HG03175 (cell line): ENCODE results near the gene GLOD4.
"Not testable (repeated sequence)": the region's sequence is repeated elsewhere in the genome, so short reads cannot be mapped to it uniquely, and the experiment has no call there.

Experiments used
- ATAC-seq: cut with Tn5 transposase; IDR thresholded peaks from one replicate; pipeline ENCODE4 v1.9.1; 2021; ENCODE audit warnings: mild to moderate bottlenecking, moderate library complexity; ENCODE audit not compliant: unreplicated experiment

GLOD4 gene

GRCh38 chr17:778096-778495, 4.0 kb downstream of the GLOD4 start:
- no peak for ATAC-seq

GRCh38 chr17:774313-774584, 7.8 kb downstream of the GLOD4 start:
- no peak for ATAC-seq

GRCh38 chr17:773467-774312, 8.4 kb downstream of the GLOD4 start:
- no peak for ATAC-seq

- ATAC-seq = no peak
These were observed 9.1 kb downstream of the GLOD4 start for GRCh38 chr17:773016-773415.

- no peak for ATAC-seq
These were observed 15.0 kb downstream of the GLOD4 start for GRCh38 chr17:767076-767475.

GRCh38 chr17:760371-760770, 21.7 kb downstream of the GLOD4 start:
- no peak for ATAC-seq

- no peak for ATAC-seq
These were observed 22.1 kb downstream of the GLOD4 start for GRCh38 chr17:759964-760363.

- ATAC-seq = not testable (repeated sequence)
These were observed 26.0 kb downstream of the GLOD4 start for GRCh38 chr17:756010-756567.

GRCh38 chr17:755319-755961, 26.6 kb downstream of the GLOD4 start:
- ATAC-seq = not testable (repeated sequence)

- ATAC-seq = no peak
These were observed 28.7 kb downstream of the GLOD4 start for GRCh38 chr17:753418-753817.

GRCh38 chr17:752620-753219, 29.4 kb downstream of the GLOD4 start:
- ATAC-seq = peak; percentile 14

GRCh38 chr17:752002-752619, 30.0 kb downstream of the GLOD4 start, which contains the start of gene GEMIN4:
GEMIN4 (minus strand) TSS chr17:752264; CDS start chr17:752142, 122 bp downstream.
- peak; percentile 89 for ATAC-seq

GRCh38 chr17:751269-752001, 30.6 kb downstream of the GLOD4 start:
- ATAC-seq = peak; percentile 39

GRCh38 chr17:750431-751037, 31.5 kb downstream of the GLOD4 start:
- no peak for ATAC-seq

GRCh38 chr17:749359-749758, 32.7 kb downstream of the GLOD4 start:
- ATAC-seq = not testable (repeated sequence)

- ATAC-seq = not testable (repeated sequence)
These were observed 33.5 kb downstream of the GLOD4 start for GRCh38 chr17:748604-749003.

GRCh38 chr17:746783-747629, 35.1 kb downstream of the GLOD4 start:
- no peak for ATAC-seq

- no peak for ATAC-seq
These were observed 35.9 kb downstream of the GLOD4 start for GRCh38 chr17:746181-746580.

GRCh38 chr17:745406-745805, 36.7 kb downstream of the GLOD4 start:
- ATAC-seq = no peak
